ENCODE results near the gene FUT3. TPM values are rescaled to one million over a fixed set of nuclear protein-coding genes. Genes with fewer than 3 reads are reported as not detected.

FUT3 gene
- total RNA-seq, 1 experiment from 2014 or later, result 0.48 TPM

DNA sequence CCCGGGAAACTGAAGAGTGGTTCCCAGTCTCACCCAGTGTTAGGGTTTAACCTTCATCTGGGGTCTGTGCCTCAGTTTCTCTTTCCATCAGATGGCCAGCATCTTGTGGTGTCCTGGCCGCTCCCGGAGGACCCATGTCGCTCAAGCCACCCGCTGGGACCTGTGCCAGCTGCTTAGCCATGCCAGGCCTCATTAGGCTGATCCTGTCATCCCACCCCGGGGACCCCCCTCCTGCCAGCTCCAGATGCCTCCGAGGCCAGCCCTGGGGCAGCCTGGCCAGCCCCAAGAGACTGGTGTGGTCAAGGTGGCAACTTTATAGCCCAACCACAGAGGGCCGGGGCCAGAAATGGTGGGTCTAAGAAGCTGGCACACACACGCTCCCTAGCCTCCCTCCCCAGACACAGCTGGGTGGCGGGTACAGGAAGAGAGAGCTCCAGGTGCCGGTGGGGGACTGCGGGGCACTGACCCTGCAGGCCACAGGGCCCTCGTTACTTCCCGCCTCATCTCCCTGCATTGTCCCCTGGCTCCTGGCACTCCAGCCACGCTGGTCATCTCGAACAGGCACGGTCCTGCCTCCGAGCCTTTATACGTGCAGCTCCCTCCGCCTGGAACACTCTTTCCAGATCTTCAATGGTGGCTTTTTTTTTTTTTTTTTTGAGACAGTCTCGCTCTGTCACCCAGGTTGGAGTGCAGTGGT is 43.0 kb downstream of the FUT3 start:
- CTCF ChIA-PET, result interaction anchor here (1.0 to 4.1 kb wide), 3 partner anchors 20 to 214 kb away, joined by 3 to 19 read pairs (median 7); no protein-coding TSS in a partner anchor
- DNase-seq (ENCODE audit: low spot score), result no peak
- Mint-ChIP-seq H3K36me3 (no peaks in the 10 kb centered on the region), H3K9me3 (no peaks in the 10 kb centered on the region), H3K27ac (no peak overlapping the region), H3K4me3 (no peak overlapping the region), H3K4me1 (peaks cover 10% of the 10 kb centered on the region), H3K27me3 (ENCODE audit: low read depth) (peaks cover 19% of the 10 kb centered on the region)
- POLR2A ChIA-PET, result interaction anchor here (0.5 to 1.1 kb wide), 4 partner anchors 20 to 550 kb away, joined by 3 to 6 read pairs (median 4); no protein-coding TSS in a partner anchor
- TF ChIP-seq ZNF138 (CRISPR knock-in tag; conservative IDR thresholded peaks at IDR 0.05) (no peak), SP1 (CRISPR knock-in tag; conservative IDR thresholded peaks at IDR 0.05) (no peak), ZNF263 (CRISPR knock-in tag; IDR thresholded peaks at IDR 0.05; ENCODE audit: low read depth) (no peak), TP53 (CRISPR knock-in tag; IDR thresholded peaks at IDR 0.05) (no peak), CREM (CRISPR knock-in tag; IDR thresholded peaks at IDR 0.05) (no peak), NFYB (CRISPR knock-in tag; conservative IDR thresholded peaks at IDR 0.05; ENCODE audit: low read depth) (no peak)
- TF ChIP-seq, protein P1, sequence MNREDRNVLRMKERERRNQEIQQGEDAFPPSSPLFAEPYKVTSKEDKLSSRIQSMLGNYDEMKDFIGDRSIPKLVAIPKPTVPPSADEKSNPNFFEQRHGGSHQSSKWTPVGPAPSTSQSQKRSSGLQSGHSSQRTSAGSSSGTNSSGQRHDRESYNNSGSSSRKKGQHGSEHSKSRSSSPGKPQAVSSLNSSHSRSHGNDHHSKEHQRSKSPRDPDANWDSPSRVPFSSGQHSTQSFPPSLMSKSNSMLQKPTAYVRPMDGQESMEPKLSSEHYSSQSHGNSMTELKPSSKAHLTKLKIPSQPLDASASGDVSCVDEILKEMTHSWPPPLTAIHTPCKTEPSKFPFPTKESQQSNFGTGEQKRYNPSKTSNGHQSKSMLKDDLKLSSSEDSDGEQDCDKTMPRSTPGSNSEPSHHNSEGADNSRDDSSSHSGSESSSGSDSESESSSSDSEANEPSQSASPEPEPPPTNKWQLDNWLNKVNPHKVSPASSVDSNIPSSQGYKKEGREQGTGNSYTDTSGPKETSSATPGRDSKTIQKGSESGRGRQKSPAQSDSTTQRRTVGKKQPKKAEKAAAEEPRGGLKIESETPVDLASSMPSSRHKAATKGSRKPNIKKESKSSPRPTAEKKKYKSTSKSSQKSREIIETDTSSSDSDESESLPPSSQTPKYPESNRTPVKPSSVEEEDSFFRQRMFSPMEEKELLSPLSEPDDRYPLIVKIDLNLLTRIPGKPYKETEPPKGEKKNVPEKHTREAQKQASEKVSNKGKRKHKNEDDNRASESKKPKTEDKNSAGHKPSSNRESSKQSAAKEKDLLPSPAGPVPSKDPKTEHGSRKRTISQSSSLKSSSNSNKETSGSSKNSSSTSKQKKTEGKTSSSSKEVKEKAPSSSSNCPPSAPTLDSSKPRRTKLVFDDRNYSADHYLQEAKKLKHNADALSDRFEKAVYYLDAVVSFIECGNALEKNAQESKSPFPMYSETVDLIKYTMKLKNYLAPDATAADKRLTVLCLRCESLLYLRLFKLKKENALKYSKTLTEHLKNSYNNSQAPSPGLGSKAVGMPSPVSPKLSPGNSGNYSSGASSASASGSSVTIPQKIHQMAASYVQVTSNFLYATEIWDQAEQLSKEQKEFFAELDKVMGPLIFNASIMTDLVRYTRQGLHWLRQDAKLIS (CRISPR knock-in tag; IDR thresholded peaks at IDR 0.05; ENCODE audit: borderline replicate concordance), result no peak
- no peak for ATAC-seq

DNA sequence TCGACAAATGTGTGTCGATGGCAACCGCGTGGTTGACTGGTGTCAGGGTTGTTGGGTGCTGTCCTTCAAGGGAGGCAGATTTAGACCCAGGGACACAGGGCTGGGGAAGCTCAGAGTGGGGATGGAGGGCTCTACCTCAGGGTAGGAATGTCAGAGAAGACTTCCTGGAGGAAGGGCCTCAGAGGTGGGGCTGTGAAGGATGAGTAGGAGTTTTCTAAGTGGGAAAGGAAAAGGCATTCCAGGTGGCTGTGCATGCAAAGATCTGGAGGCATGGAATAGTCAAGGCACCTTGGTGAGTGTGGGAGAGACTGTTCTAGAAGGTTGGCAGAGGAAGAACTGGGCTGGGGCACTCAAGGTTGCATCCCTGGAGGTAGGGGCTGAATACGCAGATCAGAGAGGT is 44.3 kb downstream of the FUT3 start:
- Mint-ChIP-seq H3K4me1 (peaks cover 12% of the 10 kb centered on the region), H3K27me3 (ENCODE audit: low read depth) (peaks cover 33% of the 10 kb centered on the region), H3K4me3 (no peak overlapping the region), H3K36me3 (no peaks in the 10 kb centered on the region), H3K27ac (no peak overlapping the region), H3K9me3 (no peaks in the 10 kb centered on the region)
- ATAC-seq, result no peak
- no peak for DNase-seq (ENCODE audit: low spot score)
- no peak for TF ChIP-seq CREM (CRISPR knock-in tag; IDR thresholded peaks at IDR 0.05)
- TF ChIP-seq RELA (CRISPR knock-in tag; IDR thresholded peaks at IDR 0.05; ENCODE audit: borderline replicate concordance), result no peak
- TF ChIP-seq, protein P2, sequence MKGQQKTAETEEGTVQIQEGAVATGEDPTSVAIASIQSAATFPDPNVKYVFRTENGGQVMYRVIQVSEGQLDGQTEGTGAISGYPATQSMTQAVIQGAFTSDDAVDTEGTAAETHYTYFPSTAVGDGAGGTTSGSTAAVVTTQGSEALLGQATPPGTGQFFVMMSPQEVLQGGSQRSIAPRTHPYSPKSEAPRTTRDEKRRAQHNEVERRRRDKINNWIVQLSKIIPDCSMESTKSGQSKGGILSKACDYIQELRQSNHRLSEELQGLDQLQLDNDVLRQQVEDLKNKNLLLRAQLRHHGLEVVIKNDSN (CRISPR knock-in tag; IDR thresholded peaks at IDR 0.05), result no peak
- TF ChIP-seq, protein P3, sequence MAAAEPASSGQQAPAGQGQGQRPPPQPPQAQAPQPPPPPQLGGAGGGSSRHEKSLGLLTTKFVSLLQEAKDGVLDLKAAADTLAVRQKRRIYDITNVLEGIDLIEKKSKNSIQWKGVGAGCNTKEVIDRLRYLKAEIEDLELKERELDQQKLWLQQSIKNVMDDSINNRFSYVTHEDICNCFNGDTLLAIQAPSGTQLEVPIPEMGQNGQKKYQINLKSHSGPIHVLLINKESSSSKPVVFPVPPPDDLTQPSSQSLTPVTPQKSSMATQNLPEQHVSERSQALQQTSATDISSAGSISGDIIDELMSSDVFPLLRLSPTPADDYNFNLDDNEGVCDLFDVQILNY (CRISPR knock-in tag; IDR thresholded peaks at IDR 0.05), result no peak
- TF ChIP-seq, protein P4, sequence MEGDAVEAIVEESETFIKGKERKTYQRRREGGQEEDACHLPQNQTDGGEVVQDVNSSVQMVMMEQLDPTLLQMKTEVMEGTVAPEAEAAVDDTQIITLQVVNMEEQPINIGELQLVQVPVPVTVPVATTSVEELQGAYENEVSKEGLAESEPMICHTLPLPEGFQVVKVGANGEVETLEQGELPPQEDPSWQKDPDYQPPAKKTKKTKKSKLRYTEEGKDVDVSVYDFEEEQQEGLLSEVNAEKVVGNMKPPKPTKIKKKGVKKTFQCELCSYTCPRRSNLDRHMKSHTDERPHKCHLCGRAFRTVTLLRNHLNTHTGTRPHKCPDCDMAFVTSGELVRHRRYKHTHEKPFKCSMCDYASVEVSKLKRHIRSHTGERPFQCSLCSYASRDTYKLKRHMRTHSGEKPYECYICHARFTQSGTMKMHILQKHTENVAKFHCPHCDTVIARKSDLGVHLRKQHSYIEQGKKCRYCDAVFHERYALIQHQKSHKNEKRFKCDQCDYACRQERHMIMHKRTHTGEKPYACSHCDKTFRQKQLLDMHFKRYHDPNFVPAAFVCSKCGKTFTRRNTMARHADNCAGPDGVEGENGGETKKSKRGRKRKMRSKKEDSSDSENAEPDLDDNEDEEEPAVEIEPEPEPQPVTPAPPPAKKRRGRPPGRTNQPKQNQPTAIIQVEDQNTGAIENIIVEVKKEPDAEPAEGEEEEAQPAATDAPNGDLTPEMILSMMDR (IDR thresholded peaks at IDR 0.05), result no peak
- TF ChIP-seq, protein P5, sequence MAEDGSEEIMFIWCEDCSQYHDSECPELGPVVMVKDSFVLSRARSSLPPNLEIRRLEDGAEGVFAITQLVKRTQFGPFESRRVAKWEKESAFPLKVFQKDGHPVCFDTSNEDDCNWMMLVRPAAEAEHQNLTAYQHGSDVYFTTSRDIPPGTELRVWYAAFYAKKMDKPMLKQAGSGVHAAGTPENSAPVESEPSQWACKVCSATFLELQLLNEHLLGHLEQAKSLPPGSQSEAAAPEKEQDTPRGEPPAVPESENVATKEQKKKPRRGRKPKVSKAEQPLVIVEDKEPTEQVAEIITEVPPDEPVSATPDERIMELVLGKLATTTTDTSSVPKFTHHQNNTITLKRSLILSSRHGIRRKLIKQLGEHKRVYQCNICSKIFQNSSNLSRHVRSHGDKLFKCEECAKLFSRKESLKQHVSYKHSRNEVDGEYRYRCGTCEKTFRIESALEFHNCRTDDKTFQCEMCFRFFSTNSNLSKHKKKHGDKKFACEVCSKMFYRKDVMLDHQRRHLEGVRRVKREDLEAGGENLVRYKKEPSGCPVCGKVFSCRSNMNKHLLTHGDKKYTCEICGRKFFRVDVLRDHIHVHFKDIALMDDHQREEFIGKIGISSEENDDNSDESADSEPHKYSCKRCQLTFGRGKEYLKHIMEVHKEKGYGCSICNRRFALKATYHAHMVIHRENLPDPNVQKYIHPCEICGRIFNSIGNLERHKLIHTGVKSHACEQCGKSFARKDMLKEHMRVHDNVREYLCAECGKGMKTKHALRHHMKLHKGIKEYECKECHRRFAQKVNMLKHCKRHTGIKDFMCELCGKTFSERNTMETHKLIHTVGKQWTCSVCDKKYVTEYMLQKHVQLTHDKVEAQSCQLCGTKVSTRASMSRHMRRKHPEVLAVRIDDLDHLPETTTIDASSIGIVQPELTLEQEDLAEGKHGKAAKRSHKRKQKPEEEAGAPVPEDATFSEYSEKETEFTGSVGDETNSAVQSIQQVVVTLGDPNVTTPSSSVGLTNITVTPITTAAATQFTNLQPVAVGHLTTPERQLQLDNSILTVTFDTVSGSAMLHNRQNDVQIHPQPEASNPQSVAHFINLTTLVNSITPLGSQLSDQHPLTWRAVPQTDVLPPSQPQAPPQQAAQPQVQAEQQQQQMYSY (CRISPR knock-in tag; IDR thresholded peaks at IDR 0.05), result no peak
- TF ChIP-seq NFYB (CRISPR knock-in tag; conservative IDR thresholded peaks at IDR 0.05; ENCODE audit: low read depth), result no peak
- TF ChIP-seq EMX1 (CRISPR knock-in tag; IDR thresholded peaks at IDR 0.05), result no peak
- TF ChIP-seq, protein P6, sequence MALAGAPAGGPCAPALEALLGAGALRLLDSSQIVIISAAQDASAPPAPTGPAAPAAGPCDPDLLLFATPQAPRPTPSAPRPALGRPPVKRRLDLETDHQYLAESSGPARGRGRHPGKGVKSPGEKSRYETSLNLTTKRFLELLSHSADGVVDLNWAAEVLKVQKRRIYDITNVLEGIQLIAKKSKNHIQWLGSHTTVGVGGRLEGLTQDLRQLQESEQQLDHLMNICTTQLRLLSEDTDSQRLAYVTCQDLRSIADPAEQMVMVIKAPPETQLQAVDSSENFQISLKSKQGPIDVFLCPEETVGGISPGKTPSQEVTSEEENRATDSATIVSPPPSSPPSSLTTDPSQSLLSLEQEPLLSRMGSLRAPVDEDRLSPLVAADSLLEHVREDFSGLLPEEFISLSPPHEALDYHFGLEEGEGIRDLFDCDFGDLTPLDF (CRISPR knock-in tag; IDR thresholded peaks at IDR 0.05), result no peak
- TF ChIP-seq ZNF138 (CRISPR knock-in tag; conservative IDR thresholded peaks at IDR 0.05), result no peak
- no peak for TF ChIP-seq ZNF263 (CRISPR knock-in tag; IDR thresholded peaks at IDR 0.05; ENCODE audit: low read depth)
- TF ChIP-seq, protein P7, sequence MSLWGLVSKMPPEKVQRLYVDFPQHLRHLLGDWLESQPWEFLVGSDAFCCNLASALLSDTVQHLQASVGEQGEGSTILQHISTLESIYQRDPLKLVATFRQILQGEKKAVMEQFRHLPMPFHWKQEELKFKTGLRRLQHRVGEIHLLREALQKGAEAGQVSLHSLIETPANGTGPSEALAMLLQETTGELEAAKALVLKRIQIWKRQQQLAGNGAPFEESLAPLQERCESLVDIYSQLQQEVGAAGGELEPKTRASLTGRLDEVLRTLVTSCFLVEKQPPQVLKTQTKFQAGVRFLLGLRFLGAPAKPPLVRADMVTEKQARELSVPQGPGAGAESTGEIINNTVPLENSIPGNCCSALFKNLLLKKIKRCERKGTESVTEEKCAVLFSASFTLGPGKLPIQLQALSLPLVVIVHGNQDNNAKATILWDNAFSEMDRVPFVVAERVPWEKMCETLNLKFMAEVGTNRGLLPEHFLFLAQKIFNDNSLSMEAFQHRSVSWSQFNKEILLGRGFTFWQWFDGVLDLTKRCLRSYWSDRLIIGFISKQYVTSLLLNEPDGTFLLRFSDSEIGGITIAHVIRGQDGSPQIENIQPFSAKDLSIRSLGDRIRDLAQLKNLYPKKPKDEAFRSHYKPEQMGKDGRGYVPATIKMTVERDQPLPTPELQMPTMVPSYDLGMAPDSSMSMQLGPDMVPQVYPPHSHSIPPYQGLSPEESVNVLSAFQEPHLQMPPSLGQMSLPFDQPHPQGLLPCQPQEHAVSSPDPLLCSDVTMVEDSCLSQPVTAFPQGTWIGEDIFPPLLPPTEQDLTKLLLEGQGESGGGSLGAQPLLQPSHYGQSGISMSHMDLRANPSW (CRISPR knock-in tag; conservative IDR thresholded peaks at IDR 0.05; ENCODE audit: low read depth), result no peak
- POLR2A ChIA-PET, result interaction anchor here (1.0 kb wide), 1 partner anchor 21 kb away, joined by 4 read pairs; no protein-coding TSS in a partner anchor
- CTCF ChIA-PET, result interaction anchor here (0.5 to 4.1 kb wide), 11 partner anchors 9 to 866 kb away, joined by 3 to 19 read pairs (median 5); partner anchors contain the start of gene VMAC

Data from WTC11 (cell line).